OCI-M2 (cell line): ENCODE data around the gene ORAI3.
"Not testable (repeated sequence)": the region's sequence is repeated elsewhere in the genome, so short reads cannot be mapped to it uniquely, and the experiment has no call there.

ENCODE experiments used
- DNase-seq: peaks from one replicate; lab custom pipeline; 2025; ENCODE audit not compliant: unreplicated experiment; lab: John Stamatoyannopoulos, UW

ORAI3 gene

DNA sequence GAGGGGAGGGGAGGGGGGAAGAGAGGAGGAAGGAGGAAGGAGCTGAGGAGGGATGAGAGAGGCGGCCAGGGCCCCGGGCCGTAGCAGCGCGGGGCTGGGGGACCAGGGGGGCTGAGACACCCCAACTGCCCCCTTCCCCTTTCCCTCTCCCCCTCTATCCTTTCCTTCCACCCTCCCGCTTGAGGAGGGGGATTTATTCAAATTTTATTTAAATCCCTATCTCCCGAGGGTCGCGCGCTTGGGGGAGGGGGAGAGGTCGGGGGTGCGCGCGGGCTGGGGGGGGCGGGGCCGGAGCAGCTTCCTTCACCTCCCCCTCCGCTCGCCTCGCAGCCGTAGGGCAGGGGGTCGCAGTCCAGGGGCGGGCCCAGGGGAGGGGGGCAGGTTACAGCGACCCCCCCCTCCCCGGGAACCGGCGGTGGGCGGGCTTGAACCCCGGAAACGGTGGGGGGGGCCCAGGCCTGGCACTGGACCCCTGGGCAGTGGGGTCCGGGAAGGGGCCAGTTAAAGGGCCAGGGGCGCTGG lies 25.3 kb upstream of the ORAI3 start, which contains the start of gene FBXL19:
Gene FBXL19, plus strand, starts transcription at position 19 of the 522 bp plus-strand sequence. CDS start 2,183 bp downstream, outside the sequence.
- no peak for DNase-seq

DNA sequence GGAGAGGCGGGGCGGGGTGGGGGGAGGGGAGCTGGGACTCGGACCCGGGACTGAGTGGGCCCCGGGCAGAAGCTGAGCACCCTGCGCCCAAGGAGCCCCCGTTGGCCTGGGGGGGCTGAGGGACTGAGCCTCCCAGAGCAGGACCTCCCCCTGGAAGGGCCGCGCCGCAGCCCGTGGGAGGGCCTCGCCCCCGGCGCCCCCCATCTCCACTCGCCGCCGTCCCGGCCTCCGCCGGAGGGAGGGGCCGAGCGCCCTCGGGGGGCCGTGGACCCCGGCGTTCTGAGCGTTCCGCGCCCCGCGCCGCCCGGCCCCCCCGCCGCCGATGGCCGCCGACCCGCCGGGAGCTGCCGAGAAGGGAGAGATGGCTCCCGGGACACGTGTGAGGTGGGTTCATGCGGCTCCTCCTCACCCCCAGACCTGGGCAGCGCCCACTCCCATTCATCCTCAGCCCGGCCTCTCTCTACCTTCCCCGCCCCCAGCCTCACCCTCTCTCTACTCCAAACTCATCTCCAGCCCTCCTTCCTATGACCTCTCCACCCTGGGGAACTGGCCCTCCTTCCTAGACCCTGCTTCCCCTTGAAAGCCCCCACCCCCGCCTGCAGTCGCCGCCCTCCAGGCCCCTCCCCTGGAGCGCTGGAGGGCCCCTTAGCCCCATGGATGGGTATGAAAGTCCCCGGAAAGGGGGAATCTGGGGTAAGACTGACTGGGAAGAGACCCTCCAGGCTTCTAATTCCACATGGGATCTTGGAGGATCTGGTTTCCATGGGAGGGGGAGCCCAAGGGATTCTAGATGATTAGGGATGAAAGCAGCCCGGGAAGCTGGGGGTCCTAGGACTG lies 24.6 kb upstream of the ORAI3 start:
- DNase-seq, result no peak

DNA sequence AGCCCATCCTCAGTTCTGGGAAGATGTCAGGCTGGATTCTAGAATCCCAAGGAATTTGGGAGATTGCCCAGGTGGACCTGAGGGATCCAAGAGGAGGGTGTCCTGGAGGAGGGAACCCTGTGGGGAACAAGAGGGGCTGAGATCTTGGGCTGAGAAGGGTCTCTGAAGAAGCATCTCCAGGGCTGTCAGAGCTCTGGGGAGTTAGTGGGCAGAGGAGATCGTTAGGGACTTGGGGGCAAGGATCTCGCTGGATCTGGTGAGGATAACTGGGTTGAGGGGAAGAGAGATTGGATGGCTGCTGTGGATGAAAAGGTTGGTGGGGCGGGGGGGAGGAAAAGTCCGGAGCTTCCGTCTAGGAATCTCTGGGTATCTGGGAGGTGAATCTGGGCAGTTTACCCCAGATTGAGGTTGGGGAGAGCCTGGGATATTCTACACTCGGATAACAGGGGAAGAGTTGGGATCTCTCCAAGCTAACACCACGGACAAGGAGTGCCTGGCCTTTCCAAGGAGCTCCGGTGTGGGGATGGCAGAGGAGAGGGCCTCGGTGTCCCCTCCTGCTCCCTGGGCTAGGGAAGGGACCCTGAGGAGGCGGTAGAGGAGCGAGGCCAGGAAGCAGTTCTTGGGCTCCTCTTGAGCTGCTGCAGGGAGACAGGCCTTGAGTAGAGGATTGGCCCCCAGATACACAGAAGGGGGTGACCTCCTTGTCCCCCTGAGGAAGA lies 23.8 kb upstream of the ORAI3 start:
- no peak for DNase-seq

DNA sequence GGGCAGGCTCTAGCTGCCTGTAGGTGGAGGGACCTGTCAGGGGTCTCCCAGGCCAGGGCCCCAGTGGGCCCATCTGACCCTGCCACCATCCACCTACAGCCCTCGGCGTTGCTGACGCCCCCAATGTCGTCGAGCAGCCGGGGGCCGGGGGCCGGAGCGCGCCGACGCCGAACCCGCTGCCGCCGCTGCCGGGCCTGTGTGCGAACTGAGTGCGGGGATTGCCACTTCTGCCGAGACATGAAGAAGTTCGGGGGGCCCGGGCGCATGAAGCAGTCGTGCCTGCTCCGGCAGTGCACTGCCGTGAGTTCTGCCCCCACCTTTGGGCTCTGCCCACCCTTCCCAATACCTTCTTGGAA lies 23.3 kb upstream of the ORAI3 start:
- DNase-seq, result no peak

DNA sequence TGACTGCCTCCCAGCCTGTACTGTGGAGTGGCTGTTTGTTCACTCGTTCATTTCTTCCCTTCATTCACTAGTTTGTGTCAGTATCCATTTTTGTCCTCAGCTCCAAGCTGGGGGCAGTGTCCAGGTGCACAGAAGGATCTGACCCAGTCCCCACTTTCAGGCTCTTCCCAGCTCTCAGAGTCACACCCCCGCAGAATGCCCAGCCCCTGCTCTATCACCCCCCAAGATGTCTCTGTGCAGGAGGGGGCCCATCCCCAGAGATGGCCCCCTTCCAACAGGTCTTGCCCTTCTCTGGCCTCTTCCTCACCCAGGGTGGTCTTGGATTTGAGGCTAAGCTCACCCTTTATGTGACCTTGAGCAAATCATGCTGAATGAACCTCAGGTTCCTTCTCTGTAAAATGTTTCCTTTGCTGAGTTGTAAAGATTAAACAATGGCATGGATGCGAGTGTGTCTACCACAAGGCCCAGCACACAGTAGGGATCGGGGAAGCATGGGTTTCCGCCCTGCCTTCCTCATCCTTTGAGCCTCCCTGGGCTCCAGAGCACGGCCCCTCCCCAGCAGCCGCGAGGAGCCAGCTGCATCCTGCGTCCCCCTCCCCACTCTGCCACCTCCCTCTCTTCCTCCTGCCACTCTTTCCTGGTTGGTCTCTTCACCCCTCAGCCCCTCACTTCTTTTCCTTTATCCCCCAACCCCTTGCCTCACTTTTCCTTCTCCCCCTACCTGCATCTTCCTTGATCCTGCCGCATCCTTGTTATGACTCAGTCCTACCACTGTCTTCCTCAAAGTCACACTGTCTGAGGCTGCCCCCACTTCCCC lies 22.7 kb upstream of the ORAI3 start:
- DNase-seq, result no peak

DNA sequence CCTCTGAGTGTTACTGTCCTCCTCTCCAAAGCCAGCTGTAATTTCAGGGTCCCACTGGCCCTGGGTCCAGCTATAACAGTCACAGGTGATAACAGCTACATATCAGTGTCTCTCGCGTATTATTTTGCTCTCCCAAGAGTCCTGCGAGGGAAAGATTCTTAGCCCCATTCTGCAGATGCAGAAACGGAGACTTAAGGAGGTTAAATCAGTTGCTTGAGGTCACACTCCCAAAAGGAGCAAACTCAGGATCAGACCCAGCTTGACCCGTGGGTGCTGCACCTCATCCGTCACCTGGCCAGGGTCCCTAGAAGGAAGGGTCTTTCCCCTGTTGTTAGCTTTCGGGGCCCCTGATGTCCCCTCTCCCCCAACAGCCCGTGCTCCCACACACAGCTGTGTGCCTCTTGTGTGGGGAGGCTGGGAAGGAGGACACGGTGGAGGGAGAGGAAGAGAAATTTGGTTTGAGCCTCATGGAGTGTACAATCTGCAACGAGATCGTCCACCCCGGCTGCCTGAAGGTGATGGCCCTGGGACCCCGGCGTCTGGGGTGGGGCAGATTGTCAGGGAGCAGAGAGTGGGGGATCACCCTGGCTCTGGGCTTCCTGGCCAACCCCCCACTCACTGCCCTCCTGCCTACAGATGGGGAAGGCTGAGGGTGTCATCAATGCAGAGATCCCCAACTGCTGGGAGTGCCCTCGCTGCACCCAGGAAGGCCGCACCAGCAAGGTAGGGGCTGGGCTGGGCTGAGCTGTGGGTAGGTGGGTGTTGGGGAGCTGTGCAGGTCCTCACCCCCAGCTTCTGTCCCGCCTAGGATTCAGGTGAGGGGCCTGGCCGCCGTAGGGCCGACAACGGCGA lies 21.7 kb upstream of the ORAI3 start:
- no peak for DNase-seq

DNA sequence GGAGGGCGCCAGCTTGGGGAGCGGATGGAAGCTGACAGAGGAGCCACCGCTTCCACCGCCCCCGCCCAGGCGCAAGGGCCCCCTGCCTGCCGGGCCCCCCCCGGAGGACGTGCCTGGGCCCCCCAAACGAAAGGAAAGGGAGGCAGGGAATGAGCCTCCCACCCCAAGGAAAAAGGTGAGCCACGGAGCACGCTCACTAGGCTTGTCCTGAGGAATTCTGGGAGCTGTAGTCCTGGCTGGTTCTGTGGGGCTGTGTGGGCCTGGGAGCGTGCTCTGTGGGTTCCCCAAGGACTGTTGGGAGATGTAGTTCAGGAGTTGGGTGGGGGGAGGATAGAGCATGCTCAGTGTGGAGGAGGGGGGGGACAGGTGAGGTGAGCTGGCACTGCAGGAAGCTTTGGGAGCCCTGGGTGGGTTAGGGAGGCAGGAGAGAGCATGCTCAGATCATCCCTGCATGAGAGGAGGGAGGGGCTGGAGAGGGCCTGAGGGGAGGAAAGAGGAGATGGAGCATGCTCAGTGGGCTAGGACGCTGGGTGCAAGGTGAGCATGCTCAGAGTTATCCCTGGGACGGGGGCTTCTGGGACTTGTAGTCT lies 21.0 kb upstream of the ORAI3 start:
- no peak for DNase-seq

DNA sequence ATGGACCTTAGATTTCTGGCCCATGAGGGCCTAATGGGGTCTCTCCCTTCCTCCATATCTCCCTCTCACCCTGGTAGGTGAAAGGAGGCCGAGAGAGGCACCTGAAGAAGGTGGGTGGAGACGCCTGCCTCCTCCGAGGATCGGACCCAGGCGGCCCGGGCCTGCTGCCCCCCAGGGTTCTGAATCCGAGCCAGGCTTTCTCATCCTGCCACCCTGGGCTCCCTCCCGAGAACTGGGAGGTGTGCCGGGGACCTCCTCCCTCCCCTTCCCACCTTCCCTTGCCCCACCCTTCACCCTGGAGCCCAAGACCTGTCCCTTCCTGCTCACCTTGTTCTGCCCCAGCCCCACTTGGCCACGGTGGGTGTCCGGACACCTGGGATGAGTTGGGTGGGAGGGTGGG lies 20.5 kb upstream of the ORAI3 start:
- DNase-seq, result no peak

DNA sequence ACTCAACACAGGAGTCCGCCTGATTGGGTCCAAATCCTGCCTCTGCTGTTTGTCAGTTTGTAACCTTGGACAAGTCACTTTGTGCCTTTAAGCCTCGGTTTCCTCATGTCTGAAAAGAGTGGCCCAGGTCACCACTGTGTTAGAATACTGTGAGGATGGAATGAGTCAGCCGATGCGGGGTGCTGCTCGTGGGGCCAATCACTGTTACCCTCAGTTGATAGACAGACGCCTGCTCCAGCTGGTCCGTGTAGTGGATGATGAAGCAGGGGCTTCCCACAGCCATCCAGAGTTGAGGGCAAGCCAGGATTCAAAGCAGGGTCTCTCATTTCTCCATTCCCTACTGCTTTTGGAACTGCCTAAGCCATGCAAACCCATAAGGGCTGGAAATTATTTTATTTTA lies 19.7 kb upstream of the ORAI3 start:
- no peak for DNase-seq

GRCh38 chr16:30930160-30930571 lies 18.7 kb upstream of the ORAI3 start:
- no peak for DNase-seq

DNA sequence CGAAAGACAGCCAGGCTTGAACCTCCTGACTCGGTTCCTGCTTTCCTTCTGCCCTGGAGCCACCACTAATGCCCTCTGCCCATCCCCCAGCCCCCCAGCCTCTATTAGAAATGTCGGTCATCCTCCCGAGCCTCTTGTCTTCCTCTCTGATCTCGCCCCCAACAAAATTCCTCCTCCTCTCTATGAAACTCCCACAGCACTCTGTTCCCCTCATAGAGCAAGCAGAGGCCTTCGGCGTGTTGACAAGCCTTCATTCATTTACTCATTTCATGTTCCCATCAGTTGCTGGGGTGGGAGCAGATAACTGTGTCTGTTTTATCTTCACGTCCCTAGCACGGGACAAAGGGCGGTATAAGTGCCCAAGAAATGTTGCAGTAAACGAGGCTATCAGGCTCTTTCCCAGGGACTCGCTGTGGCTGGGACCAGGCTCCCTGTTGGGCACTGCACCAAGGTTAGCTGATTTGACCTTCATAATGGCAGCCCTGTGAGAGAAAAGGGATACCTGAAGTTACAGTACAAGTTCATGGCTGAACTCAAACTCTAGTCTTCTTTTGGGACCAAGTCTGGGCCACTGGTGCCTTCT lies 17.7 kb upstream of the ORAI3 start:
- no peak for DNase-seq

DNA sequence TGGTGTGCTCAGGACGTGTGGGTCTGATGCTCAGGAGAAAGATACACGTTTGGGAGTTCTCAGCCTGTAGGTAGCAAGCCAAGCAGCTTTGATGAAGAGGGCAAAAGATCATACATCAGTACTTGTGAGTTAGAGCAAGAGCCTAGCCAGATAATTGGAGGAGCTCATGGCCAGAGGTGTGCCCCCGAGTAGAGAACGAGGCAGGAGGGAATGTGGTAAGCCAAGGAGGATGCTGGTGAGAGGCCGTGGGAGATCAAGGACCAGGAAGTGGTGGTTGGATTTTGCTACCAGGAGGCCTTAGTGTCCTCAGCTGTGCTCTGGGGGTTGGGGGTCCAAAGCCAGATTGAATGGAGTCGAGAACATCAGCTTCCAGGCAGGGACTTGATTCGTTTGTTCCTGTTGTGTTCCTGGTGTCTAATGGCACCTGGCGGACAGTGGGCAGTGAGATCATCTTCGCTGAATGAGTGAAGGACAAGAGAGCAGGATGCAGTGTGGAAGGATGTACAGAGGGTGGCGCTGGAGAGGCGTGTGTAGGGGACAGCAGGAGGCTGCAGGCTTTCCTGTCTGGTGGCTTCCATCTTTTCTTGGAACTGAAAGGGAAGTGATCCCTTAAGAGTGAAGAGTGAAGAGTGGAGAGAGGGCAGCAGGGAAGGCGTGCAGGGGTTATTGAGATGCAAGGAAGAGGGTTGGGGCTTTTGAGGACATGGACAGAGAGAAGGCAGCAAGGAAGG lies 13.9 kb upstream of the ORAI3 start:
- no peak for DNase-seq

GRCh38 chr16:30937692-30938091 lies 11.2 kb upstream of the ORAI3 start:
- no peak for DNase-seq

DNA sequence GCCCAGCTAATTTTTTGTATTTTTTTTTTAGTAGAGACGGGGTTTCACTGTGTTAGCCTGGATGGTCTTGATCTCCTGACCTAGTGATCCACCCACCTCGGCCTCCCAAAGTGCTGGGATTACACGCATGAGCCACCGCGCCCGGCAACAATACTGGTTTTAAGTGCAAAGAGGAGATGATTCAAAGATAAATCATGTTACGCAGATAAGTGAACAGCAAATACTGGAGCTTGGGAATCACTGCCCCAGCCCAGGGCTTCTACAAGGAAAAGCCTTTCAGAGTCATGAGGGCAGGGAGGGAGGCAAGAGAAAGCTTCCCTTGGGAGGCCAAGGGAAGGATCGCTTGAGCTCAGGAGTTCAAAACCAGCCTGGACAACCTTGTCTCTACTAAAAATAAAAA lies 9.3 kb upstream of the ORAI3 start:
- DNase-seq, result not testable (repeated sequence)

GRCh38 chr16:30941600-30942425 lies 7.1 kb upstream of the ORAI3 start:
- DNase-seq, result no peak

DNA sequence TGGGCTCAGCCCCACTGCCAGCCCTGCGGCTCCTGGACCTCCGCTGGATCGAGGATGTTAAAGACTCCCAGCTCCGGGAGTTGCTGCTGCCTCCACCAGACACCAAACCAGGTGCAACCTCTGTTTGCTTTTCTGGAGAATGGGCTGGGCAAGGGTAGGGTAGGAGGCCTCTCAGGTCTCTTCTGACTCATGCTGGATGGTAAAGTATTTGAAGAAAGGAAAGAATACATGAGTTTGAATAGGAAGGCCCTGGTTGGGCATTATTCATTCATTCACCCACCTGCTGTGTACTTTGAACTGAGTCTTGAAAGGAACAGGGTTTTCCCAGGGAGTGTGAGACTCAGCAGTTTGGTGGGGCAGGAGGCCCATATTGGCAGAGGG lies 6.5 kb upstream of the ORAI3 start:
- DNase-seq, result no peak

DNA sequence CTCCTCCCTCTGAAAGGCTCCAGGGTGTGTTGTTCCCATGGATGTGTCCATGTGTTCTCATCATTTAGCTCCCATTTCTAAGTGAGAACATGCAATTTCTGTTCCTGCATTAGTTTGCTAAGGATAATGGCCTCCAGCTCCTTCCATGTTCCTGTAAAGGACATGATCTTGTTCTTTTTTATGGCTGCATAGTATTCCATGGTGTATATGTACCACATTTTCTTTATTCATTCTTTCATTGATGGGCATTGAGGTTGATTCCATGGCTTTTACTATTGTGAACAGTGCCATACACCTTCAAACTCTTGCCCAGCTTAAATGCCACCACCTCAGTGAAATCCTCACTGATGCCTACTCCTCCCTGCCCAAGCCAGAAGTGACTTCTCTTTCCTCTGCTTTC lies 4.5 kb upstream of the ORAI3 start:
- DNase-seq, result no peak
